Stimulated activated naive B cell treated with anti-CD40 and anti-IgM and Interleukin-4, amounts not matched to agents 10 μg/mL and 1 μg/mL and 100 μg/mL, for 72 hours (primary cell): ENCODE measurements around the gene CFAP57.
"Not testable (repeated sequence)": the region's sequence is repeated elsewhere in the genome, so short reads cannot be mapped to it uniquely, and the experiment has no call there.

Source experiments
- ATAC-seq, 2 donors: fragments of 150-1000 bp; cut with Tn5 transposase; replicated peaks; 2 replicates each; pipeline ENCODE4 v1.10.0; 2021; ENCODE audit warnings: moderate library complexity in 1 of 2
- DNase-seq: peaks from one replicate; pipeline ENCODE4 v3.0.0; 2021
- H3K27ac Mint-ChIP-seq: one replicate; pipeline ENCODE4 v1.8.0; 2022; ENCODE audit warnings: mild to moderate bottlenecking, mixed read lengths
- H3K27me3 Mint-ChIP-seq, 2 donors: one replicate each; pipeline ENCODE4 v1.8.0; 2022; ENCODE audit warnings: mixed read lengths in 2 of 2
- H3K36me3 Mint-ChIP-seq, 2 donors: one replicate each; pipeline ENCODE4 v1.8.0; 2022; ENCODE audit warnings: mixed read lengths in 2 of 2, mild to moderate bottlenecking in 1 of 2
- H3K4me1 Mint-ChIP-seq, 2 donors: one replicate each; pipeline ENCODE4 v1.8.0; 2022; ENCODE audit warnings: mixed read lengths in 2 of 2, mild to moderate bottlenecking in 1 of 2
- H3K4me3 Mint-ChIP-seq, 2 donors: one replicate each; pipeline ENCODE4 v1.8.0; 2022; ENCODE audit warnings: mild to moderate bottlenecking in 2 of 2, mixed read lengths in 2 of 2, moderate library complexity in 1 of 2
- H3K9me3 Mint-ChIP-seq, 2 donors: one replicate each; pipeline ENCODE4 v1.8.0; 2022; ENCODE audit warnings: mixed read lengths in 2 of 2, mild to moderate bottlenecking in 1 of 2

The CFAP57 gene

GRCh38 chr1:43197343-43198127 is 25.4 kb downstream of the CFAP57 start:
- H3K4me3 Mint-ChIP-seq: no peak overlapping the region
- peaks cover 0 to 2% of the 10 kb centered on the region in 2 donors for H3K4me1 Mint-ChIP-seq
- DNase-seq: no peak

GRCh38 chr1:43199093-43199726 is 27.1 kb downstream of the CFAP57 start:
- peaks cover 4 to 5% of the 10 kb centered on the region in 2 donors for H3K27me3 Mint-ChIP-seq
- DNase-seq: peak; percentile 60
- peaks cover 1 to 11% of the 10 kb centered on the region in 2 donors for H3K36me3 Mint-ChIP-seq
- H3K4me1 Mint-ChIP-seq: peaks cover 2% of the 10 kb centered on the region in 2 donors
- ATAC-seq: peak; percentile 97
- peaks cover 3 to 5% of the 10 kb centered on the region in 2 donors for H3K9me3 Mint-ChIP-seq
- no peak overlapping the region for H3K4me3 Mint-ChIP-seq
- no peak overlapping the region for H3K27ac Mint-ChIP-seq

More at GRCh38 chr1:43197343-43198127, 25.4 kb downstream of the CFAP57 start:
- ATAC-seq: no peak
- Mint-ChIP-seq H3K36me3 (peaks cover 0 to 5% of the 10 kb centered on the region in 2 donors), H3K27ac (no peak overlapping the region), H3K9me3 (peaks cover 4 to 6% of the 10 kb centered on the region in 2 donors), H3K27me3 (peaks cover 5 to 8% of the 10 kb centered on the region in 2 donors)

- Mint-ChIP-seq H3K36me3 (peaks cover 8 to 21% of the 10 kb centered on the region in 2 donors), H3K4me1 (peaks cover 9 to 15% of the 10 kb centered on the region in 2 donors), H3K4me3 (no peak overlapping the region), H3K27me3 (no peaks in the 10 kb centered on the region), H3K9me3 (peaks cover 0 to 6% of the 10 kb centered on the region in 2 donors), H3K27ac (no peak overlapping the region)
- DNase-seq (no peak), ATAC-seq (no peak)
Measured at GRCh38 chr1:43203859-43204258, 31.7 kb downstream of the CFAP57 start.

GRCh38 chr1:43204394-43204793 is 32.3 kb downstream of the CFAP57 start:
- Mint-ChIP-seq H3K27me3 (no peaks in the 10 kb centered on the region), H3K27ac (no peak overlapping the region), H3K4me3 (no peak overlapping the region), H3K9me3 (peaks cover 0 to 6% of the 10 kb centered on the region in 2 donors), H3K36me3 (peaks cover 8 to 21% of the 10 kb centered on the region in 2 donors), H3K4me1 (peaks cover 9 to 15% of the 10 kb centered on the region in 2 donors)
- DNase-seq: no peak
- ATAC-seq: peak; percentile 71 to 90

- H3K4me1 Mint-ChIP-seq: peaks cover 9 to 15% of the 10 kb centered on the region in 2 donors
- H3K36me3 Mint-ChIP-seq: peaks cover 8 to 21% of the 10 kb centered on the region in 2 donors
- no peaks in the 10 kb centered on the region for H3K27me3 Mint-ChIP-seq
- ATAC-seq (no peak), DNase-seq (no peak)
- H3K9me3 Mint-ChIP-seq: peaks cover 0 to 6% of the 10 kb centered on the region in 2 donors
- no peak overlapping the region for H3K27ac Mint-ChIP-seq
- H3K4me3 Mint-ChIP-seq: no peak overlapping the region
Measured at GRCh38 chr1:43205671-43206070, 33.5 kb downstream of the CFAP57 start.

GRCh38 chr1:43206600-43207228 is 34.6 kb downstream of the CFAP57 start:
- H3K4me1 Mint-ChIP-seq: peaks cover 9 to 15% of the 10 kb centered on the region in 2 donors
- no peak for DNase-seq
- no peak for ATAC-seq
- peaks cover 0 to 6% of the 10 kb centered on the region in 2 donors for H3K9me3 Mint-ChIP-seq
- H3K36me3 Mint-ChIP-seq: peaks cover 8 to 21% of the 10 kb centered on the region in 2 donors
- H3K27ac Mint-ChIP-seq: no peak overlapping the region
- H3K27me3 Mint-ChIP-seq: no peaks in the 10 kb centered on the region
- H3K4me3 Mint-ChIP-seq: peak overlapping the region; percentile 2 to 18

- Mint-ChIP-seq H3K27me3 (no peaks in the 10 kb centered on the region), H3K27ac (no peak overlapping the region), H3K4me1 (peaks cover 9 to 15% of the 10 kb centered on the region in 2 donors), H3K36me3 (peaks cover 8 to 21% of the 10 kb centered on the region in 2 donors), H3K4me3 (peak overlapping the region; percentile 2 to 18), H3K9me3 (peaks cover 0 to 6% of the 10 kb centered on the region in 2 donors)
- ATAC-seq: peak in 1 of 2 donors; percentile 24
- DNase-seq: no peak
Measured at GRCh38 chr1:43207229-43207853, 35.2 kb downstream of the CFAP57 start.

GRCh38 chr1:43208277-43208676 is 36.1 kb downstream of the CFAP57 start:
- ATAC-seq, H3K27ac Mint-ChIP-seq, H3K4me3 Mint-ChIP-seq, DNase-seq, H3K9me3 Mint-ChIP-seq, H3K27me3 Mint-ChIP-seq: not testable (repeated sequence)
- Mint-ChIP-seq H3K4me1 (peaks cover 9 to 15% of the 10 kb centered on the region in 2 donors), H3K36me3 (peaks cover 8 to 21% of the 10 kb centered on the region in 2 donors)

- H3K27ac Mint-ChIP-seq: peak overlapping the region; percentile 27
- DNase-seq: no peak
- peaks cover 3 to 6% of the 10 kb centered on the region in 2 donors for H3K4me1 Mint-ChIP-seq
- no peak for ATAC-seq
- H3K4me3 Mint-ChIP-seq: no peak overlapping the region
- H3K9me3 Mint-ChIP-seq: no peaks in the 10 kb centered on the region
- H3K36me3 Mint-ChIP-seq: peaks cover 7 to 24% of the 10 kb centered on the region in 2 donors
- peaks cover 0 to 4% of the 10 kb centered on the region in 2 donors for H3K27me3 Mint-ChIP-seq
Measured at GRCh38 chr1:43214501-43215444, 42.6 kb downstream of the CFAP57 start.

- DNase-seq (no peak), ATAC-seq (no peak)
- Mint-ChIP-seq H3K9me3 (no peaks in the 10 kb centered on the region), H3K27me3 (peaks cover 0 to 4% of the 10 kb centered on the region in 2 donors), H3K27ac (no peak overlapping the region), H3K36me3 (peaks cover 16 to 34% of the 10 kb centered on the region in 2 donors), H3K4me1 (peaks cover 21 to 31% of the 10 kb centered on the region in 2 donors), H3K4me3 (no peak overlapping the region)
Measured at GRCh38 chr1:43217747-43218146, 45.6 kb downstream of the CFAP57 start.

GRCh38 chr1:43220905-43221778 is 49.0 kb downstream of the CFAP57 start:
- Mint-ChIP-seq H3K4me1 (peaks cover 21 to 43% of the 10 kb centered on the region in 2 donors), H3K27ac (peak overlapping the region; percentile 81), H3K9me3 (no peaks in the 10 kb centered on the region), H3K4me3 (peak overlapping the region; percentile 8 to 29), H3K27me3 (no peaks in the 10 kb centered on the region), H3K36me3 (peaks cover 17 to 49% of the 10 kb centered on the region in 2 donors)
- peak; percentile 91 to 94 for ATAC-seq
- peak; percentile 68 for DNase-seq

- peak overlapping the region; percentile 8 to 29 for H3K4me3 Mint-ChIP-seq
- no peaks in the 10 kb centered on the region for H3K27me3 Mint-ChIP-seq
- H3K27ac Mint-ChIP-seq: peak overlapping the region; percentile 81
- no peak for DNase-seq
- H3K9me3 Mint-ChIP-seq: no peaks in the 10 kb centered on the region
- peaks cover 17 to 44% of the 10 kb centered on the region in 2 donors for H3K36me3 Mint-ChIP-seq
- ATAC-seq: no peak
- H3K4me1 Mint-ChIP-seq: peaks cover 25 to 48% of the 10 kb centered on the region in 2 donors
Measured at GRCh38 chr1:43221797-43222196, 49.7 kb downstream of the CFAP57 start.
